T follicular helper cell (primary cell): ENCODE results near the gene FAM170B.

ENCODE experiments used
- DNase-seq: peaks from one replicate; pipeline ENCODE4 v3.0.0-alpha.2; 2020; ENCODE audit warnings: low read depth

The FAM170B gene

DNA sequence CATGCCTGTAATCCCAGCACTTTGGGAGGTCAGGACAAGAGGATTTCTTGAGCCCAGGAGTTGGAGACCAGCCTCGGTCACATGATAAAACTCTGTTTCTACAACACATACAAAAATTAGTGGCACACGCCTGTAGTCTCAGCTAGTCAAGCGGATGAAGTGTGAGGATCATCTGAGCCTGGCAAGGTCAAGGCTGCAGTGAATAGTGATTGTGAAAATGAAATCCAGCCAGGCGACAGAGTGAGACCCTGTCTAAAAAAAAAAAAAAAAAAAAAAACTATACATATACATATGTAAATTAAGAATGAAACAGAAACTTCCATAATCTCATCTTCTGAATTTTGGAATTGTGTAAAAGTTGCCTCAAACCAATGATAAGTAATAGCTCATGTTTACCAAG, 18.2 kb upstream of the FAM170B start:
- DNase-seq, result no peak

DNA sequence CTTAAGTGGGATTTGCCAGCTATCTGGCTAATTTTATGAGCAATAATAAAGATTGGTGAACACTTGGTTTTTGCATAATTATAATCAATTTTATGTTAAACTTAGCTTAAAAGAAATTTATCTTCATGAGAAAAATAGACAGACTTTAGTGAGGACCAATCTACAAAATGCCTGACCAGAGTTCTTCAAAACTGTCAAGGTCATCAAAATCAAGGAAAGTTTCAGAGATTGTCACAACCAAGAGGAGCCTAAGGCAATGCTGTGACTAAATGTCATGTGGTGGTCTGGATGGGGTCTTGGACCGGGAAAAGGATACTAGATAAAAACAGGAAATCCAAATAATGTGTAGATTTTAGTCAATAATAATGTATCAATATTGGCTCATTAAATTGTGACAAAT, 17.7 kb upstream of the FAM170B start:
- no peak for DNase-seq

DNA sequence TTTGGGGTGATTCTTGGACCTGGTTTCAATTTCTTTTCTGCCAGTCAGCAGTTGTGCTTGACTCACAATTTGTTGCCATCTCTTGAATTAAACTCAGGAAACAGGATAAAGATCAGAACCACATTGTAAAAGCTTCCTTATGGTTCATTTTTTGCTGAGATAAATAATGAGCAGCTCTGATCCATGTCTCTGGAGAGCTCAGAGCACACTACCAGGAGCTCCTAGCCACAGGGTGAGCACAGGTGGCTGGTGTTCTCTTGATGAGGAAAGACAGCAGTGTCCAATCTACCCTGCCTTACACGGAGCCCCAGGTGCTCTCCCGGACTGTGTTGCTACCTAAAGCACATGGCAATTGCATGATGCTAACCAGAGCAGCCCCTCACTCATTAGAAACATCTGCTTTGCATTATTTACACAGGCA, 17.2 kb upstream of the FAM170B start:
- no peak for DNase-seq

DNA sequence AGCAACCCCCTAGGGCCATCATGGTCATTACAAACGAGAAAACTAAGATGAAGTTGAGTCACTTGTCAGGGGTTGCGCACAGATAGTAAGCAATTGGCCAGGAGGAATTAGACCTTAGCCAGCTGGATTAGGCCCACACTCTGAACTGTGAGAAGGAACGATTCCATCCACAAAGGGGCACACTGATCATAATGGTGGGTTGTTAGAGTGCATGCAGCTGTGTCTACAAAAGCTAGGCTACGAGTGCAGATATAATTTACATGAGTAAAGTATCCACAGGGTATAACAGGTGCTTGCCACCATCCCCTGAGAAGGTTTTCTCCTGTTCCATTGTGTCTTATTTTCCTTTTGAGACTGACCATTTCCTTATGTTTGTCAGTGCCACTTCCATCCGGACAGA, 16.6 kb upstream of the FAM170B start:
- DNase-seq, result no peak

DNA sequence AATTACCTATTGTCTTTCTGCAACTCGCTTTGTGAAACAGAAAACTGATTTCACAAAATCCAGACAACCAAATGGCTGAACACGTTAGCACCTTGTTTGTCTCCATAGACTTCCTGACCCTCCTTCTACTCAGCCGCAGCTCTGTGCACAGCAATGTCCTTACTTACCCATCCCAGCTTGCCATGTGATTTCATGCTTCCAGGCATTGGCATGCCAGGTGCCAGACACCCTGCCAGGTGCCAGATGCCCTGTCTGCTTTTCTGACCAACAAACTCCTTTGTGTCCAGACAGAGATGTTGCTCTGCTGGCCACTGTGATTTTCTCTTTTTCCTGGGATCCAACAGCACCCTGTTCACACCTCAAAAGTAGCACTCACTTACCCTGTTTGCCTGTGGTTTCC, 16.1 kb upstream of the FAM170B start:
- DNase-seq, result no peak

DNA sequence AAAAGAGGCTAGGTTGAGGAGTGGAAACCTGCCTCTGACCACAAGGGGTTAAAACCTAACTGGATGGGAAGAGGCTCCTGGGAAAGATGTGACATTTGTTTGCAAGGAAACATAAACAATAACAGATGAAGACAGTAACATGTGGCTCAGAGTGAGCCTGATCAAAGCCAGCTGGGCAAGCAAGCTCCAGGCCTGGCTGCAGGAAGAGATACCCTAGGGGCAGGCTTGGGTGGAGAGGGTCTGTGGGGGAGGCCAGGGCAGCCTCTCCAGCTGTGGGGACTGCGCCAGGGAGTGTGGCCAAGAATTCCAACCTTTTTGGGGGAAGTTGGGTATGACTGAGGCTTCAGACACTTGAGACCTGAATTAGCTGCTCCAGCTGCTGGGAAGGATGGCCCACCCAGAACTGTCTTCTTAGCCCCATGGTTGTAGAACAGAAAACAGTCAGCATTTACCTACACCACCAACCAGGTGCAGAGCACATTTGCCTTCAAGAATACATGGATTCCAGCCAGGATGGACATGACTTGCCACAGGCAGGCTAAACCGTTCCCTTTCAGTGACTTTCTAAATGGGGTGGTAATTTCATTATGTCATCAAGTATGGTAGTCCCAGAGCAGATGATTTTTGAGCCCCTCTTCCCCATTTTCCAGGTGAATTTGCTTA, 10.4 kb upstream of the FAM170B start:
- DNase-seq, result no peak

DNA sequence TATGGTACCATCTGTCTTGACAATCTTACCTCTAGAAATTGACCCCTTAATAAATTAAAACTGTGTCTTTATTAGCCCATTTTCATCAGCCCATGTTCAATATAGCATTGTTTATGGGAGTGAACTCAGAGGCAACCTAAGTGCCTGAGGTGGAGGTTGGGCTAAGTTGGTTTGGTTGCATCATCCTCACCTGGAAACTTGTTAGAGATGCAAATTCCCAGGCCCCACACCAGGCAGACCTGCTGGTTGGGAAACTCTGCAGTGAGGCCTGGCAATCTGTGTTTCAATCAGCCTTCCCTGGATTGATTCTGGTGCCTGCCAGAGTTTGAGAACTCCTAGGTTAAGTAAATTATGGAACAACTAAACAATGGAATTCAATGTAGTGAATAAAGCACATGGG, 9.4 kb upstream of the FAM170B start:
- DNase-seq, result no peak

DNA sequence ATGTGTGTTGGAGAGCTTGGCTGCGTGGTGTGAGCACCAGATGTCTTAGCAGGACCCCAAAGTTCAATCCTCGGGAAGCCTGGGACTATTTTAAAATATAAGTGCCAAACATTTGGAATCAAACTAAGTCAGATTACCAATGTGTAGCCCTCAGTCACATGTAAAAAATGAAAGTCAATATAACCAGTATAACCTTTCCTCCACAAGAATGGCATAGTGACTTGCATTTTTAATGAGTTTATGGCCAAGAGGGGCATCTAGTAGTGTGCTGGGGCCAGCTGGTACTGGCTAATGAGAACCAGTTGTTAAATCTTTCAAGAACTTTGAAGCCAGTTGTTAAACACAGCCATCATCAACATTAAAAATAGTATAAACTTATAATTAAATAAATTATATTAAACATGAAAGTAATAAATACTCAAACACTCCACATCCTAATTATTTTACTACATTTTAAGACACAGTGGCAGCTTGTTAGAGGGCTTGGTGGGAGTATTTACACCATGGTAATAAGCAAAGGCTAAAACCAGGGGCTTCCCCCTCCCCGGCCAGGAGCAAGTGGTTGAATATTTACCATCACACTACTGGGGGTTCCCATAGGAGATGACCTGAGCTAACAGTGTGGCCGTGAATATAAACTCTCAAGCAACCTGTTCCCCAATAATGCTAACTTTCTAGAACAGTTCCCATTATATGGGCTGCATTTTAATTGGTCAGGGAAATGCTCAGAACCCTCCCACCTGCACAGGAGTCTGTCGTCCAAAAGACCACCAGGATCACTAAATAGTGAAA, 7.9 kb upstream of the FAM170B start:
- DNase-seq, result no peak

DNA sequence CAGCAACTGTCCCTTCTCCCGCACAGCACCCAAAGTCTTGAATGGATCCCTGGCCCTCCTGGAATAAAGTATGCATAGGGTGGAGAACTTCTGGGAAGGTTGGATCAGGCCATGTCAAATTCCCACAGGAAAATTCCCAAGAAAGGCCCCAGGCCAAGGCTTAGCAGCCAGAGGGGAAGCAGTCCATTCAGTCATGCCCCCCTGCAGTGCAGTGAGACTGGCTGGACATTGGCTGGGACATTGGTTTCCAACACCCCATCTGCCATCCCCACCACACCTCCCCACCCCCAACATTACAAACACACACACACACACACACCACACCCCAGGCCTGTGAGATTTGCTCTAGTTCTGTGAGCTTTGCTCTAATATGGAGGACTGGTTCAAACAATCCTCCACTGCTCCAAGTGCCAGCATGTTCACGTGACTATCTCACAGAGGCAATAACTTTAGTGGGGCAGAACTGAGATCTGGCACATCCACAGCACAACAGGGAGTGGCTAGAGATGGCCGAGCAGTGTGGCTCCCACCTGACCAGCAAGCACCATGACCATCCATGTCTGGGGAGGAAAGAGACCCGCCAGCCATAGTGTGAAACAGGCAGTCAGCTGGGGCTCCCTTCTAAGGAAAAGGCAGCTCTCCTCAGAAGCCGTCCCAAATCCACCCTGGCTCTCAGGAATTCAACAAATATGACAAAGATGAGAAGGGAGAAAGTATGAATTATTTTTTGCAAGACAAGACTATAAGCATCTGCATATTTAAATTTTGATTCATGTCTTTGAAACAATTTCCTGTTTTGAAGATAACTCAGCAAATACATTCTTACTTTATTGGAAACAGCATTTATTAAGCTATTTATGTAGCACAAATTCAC, 6.7 kb upstream of the FAM170B start:
- DNase-seq, result no peak

DNA sequence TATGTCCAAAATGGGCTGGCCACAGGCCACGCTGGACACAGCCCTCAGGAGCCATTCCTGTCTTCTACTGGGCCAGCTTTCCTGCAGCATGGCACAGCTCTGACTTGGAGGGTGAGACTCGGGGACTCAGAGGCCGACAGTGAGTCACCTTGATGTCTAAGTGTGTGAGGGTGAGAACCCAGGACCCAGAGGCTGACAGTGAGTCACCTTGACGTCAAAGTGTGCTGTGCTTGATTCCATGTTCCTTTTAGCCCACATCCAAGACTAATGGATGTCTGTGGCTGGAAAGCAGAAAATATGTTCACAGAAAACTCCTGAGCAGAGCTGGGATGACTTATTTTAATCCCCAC, 6.0 kb upstream of the FAM170B start:
- DNase-seq, result no peak

DNA sequence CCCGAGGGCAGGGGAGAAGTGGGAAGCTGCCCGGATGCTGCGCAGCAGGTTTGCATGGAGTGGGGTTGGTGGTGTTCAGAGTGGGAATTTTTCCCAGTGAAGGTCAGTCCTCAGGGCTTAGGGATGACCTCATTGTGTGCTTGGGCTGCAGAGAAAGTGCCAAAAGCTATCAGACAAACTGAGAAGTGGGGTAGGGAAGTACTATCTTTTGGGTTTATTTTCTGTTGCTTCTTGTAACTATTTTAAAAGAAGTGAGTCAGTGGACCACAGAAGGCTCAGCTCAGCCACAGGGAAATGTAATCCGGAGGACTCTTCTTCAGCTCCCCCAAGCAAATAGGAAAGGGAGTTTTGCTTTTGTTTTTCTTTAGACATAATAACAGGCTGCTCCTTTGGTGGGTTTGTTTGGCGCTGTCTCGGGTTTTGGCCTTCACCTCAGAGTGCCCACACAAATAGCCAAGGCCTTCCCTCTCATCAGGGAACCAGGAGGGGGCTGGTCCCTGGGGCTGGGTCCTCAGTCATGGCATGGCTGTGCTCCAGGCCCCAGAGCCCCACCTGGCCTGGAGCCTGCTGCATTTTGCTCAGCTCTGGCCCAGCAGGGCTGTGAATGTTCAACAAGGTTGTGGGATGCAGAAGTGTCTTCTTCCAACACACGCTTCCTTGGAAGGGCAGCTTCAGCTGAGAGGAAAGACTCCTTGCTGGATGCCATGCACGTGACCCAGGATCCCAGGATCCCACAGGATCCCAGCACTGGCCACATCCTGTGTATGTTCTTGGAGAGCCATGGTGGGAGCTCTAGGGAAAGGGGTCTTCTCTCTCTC, 5.4 kb upstream of the FAM170B start:
- no peak for DNase-seq

DNA sequence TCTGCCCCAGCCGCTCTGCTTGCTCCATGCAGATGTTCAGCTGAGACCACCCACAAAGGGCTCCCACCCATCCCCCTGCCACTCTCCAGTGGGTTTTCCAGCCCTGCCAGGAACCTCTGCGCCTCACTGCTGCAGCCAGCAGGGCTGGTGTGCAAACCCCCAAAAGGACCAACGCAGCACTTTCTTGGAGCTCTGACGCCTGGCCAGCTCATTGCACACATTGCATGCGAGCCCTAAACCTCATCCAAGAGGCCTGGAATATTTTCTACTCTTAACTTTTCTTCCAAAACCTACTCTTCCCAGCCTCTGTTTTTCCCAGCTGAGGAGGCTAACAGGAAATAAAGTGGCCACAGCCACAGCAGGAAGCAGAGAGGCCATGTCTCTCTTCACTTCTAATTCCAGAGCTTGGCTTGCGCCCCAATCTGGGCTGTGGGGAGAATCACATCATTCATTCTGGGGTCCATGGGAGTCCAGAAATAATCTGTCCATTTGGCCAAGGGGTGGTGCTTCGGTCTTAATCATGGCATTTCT, 4.6 kb upstream of the FAM170B start:
- no peak for DNase-seq

DNA sequence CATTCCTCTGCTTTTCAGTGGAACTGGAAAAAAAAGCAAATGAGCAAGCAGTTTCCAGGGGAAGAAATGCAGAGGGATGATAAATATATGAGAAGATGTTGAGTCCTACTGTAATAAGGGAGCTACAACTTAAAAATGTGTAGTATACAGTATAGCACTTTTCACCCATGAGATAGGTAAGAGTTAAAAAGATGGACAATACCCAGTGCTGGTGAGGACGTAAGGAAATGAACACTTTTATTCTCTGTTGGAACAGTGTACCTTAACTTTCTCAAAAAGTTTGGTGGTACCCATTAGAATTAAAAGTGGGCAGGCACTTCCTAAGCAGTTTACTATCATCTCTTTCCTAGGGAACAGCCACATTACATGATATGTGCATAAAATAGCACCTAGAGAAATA, 2.7 kb upstream of the FAM170B start:
- no peak for DNase-seq

DNA sequence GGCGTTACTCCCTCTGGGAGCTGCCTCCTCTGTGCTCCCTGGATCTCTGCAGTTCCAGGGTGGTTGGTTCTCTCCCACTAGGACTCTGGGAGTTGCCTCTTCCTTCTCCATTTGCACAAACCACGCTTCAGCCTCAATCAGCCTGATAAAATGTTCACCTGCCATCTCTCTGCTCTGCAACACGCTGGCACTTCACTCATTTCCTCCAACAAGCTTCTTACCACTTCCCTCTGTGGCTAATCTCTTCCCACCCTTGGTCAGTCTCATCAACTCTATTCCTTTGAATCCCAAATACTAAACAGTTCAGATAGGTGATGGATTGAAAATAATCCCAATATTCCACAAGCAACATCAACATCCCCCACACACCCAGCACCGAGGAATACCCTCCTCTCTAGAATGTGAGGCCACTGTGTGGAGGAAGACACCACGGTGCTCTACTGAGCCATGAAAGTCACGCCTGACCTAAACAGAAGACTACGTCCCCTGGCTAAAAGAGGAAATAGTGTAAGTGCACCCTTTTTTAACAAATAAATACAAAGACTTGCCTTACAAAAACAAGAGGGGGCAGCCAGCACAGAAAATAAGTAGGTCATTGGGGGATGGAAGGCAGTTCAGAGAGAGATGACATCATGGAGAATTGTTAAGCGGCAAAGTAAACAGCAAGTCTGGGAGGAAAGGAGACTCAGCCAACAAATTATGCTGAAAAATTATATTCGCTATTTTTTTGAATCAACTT, 1.9 kb upstream of the FAM170B start:
- DNase-seq, result no peak

DNA sequence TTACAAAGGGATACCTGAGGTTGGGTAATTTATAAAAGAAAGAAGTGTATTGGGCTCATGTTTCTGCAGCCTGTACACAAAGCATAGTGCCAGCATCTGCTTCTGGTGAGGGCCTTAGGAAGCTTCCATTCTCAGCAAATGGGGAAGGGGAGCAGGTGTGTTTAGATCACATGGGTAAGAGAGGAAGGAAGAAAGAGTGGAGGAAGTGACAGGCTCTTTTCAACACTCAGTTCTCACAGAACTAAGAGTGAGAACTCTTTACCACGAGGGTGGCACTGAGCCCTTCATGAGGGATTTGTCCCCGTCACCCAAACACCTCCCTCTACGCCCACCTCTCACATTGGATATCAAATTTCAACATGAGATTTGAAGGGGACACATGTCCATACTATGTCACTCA, 506 bp upstream of the FAM170B start:
- DNase-seq, result no peak

DNA sequence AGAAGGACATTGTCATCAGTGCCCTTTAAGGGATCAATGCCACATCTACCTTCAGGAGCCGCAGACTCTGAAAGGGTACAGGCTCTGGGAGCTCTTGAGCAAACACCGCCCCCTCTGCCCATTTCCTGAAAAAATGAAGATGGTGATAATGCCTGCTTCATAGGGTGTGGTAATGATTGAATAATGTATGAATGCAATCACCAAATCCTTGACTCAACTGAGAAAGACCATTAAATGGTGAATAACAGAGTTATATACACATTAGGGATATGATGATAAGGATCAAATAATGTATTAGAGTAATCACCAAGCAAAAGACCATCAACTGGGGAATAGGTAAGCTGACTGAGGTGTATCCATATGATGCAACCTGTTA, 1.5 kb downstream of the FAM170B start:
- no peak for DNase-seq

DNA sequence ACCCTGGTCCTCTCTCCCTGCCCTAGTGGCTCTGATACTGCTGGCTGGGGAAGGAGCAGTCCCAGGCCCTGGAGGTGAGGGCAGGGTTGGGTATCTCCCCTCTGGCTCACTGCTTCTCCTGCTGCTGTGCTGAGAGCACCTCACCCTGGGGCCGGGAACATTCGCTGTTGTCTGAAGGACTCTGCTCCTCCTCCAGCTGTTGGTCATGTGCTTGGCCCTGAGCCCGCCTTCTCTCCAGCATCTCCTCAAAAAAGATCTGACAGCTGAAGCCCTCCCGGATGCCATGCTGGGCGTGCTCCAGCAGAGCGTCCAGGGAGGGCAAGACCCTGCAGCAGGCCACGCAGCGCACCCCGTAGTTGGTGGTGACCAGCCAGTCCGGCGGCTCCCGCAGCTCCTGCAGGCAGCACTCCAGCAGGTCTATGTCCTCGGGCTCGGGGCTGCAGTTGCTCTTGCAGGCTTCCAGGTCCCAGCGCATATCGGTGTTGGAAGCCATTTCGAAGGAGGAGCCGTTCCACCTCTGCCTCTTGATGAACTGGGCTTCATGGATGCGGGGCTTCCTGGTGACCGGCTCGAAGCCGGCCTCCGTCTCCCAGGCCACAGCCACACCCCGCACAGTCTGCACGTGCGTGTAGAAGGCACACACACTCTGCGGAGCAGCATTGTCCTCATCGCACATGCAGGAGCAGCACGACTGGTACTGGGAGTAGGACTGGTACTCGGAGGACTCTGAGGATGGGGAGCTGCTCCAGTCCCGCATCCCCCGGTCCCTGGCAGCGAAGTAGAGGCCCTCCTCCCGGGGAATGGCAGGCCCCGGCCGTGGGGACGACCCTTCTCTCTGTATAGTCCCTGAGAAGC, 2.1 kb downstream of the FAM170B start:
- no peak for DNase-seq

DNA sequence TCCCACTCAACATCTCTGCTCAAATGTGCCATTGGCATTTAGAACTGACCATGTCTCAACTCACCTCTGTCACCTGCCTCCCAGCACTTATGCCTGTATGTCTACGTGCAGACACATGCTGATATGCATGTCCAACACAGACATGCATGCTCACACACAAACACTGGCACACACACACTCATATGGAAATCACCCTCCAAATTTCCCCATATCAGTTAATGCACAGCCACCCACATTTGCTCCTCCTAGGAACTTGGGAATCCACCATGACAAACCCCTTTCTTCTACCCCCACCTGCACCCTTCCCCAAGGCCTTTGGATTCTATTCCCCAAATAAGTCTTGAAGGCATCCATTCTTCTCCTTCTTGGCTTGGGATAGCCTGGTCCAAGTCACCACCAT, 4.4 kb downstream of the FAM170B start:
- DNase-seq, result no peak

DNA sequence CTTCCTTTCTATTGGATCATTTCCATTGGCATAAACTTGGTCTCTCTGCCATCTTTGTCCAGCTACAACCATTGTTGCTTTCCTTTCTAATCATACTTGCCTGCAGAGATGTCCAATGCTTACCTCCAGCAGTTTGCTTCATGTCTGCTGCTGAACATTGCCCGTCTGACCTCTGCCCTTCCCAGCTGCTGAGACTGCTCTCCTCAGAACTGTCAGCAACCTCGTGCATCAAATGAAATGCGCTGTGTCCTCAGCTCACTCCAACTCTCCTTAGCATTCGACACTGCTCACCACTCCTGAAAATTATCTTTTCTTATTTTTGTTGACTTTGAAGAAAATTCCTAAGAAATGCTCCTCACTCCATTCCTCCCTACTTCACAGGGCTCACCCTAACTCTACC, 5.0 kb downstream of the FAM170B start:
- no peak for DNase-seq
